Muscle layer of duodenum (tissue), 2 donors: ENCODE measurements around the gene AGPAT3.

Experiments
- H3K27ac ChIP-seq: one replicate; pipeline ENCODE4 v1.7.0; 2013; ENCODE audit warnings: mild to moderate bottlenecking, low read length
- H3K27me3 ChIP-seq: one replicate; pipeline ENCODE4 v1.7.0; 2013; ENCODE audit warnings: low read depth, mild to moderate bottlenecking, control low read depth, low read length
- H3K36me3 ChIP-seq, 2 donors: one replicate each; pipeline ENCODE4 v1.7.0; 2013; ENCODE audit warnings: low read length in 2 of 2, control low read depth in 1 of 2, mild to moderate bottlenecking in 1 of 2; ENCODE audit not compliant: insufficient read depth in 2 of 2, control insufficient read depth in 1 of 2
- H3K4me1 ChIP-seq, 2 donors: one replicate each; pipeline ENCODE4 v1.7.0; 2013; ENCODE audit warnings: low read length in 2 of 2, mild to moderate bottlenecking in 2 of 2, control low read depth in 1 of 2, moderate library complexity in 1 of 2; ENCODE audit not compliant: insufficient read depth in 2 of 2, control insufficient read depth in 1 of 2
- H3K4me3 ChIP-seq, 2 donors: one replicate each; pipeline ENCODE4 v1.7.0; 2013; ENCODE audit warnings: low read length in 2 of 2, low read depth in 1 of 2, mild to moderate bottlenecking in 1 of 2
- H3K9me3 ChIP-seq, 2 donors: one replicate each; pipeline ENCODE4 v1.7.0; 2013; ENCODE audit warnings: low read length in 2 of 2, control low read depth in 1 of 2, mild to moderate bottlenecking in 1 of 2; ENCODE audit not compliant: control insufficient read depth in 1 of 2
- donor health status: healthy.

The AGPAT3 gene

GRCh38 chr21:43956019-43956669 lies 91.1 kb downstream of the AGPAT3 start:
- H3K4me1 ChIP-seq = peaks cover 0 to 4% of the 10 kb centered on the region in 2 donors
- H3K36me3 ChIP-seq = peaks cover 6 to 10% of the 10 kb centered on the region in 2 donors
- no peak overlapping the region for H3K4me3 ChIP-seq
- no peak overlapping the region for H3K27ac ChIP-seq
- no peaks in the 10 kb centered on the region for H3K9me3 ChIP-seq
- H3K27me3 ChIP-seq = no peaks in the 10 kb centered on the region

DNA sequence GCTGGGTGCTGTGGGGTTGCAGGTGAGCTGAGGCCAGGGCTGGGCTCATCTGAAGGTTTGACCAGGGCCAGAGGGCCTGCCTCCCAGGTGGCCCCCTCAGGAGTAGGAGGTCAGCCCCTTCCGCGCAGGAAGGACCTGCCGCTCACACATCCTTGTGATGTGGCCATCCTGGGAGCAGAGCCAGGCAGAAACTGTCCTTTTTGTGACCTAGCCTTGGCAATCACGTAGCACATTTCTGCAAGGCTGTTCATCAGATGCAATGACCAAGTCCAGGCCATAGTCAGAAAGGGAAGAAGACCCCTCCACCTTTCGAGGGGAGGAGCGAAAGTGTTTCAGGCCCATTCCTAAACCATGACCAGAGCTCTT lies 91.6 kb downstream of the AGPAT3 start:
- Histone ChIP-seq H3K4me3 (no peak overlapping the region), H3K4me1 (peaks cover 0 to 4% of the 10 kb centered on the region in 2 donors), H3K27me3 (no peaks in the 10 kb centered on the region), H3K9me3 (no peaks in the 10 kb centered on the region), H3K36me3 (peaks cover 7 to 13% of the 10 kb centered on the region in 2 donors), H3K27ac (no peak overlapping the region)

- Histone ChIP-seq H3K27ac (no peak overlapping the region), H3K36me3 (peaks cover 7 to 13% of the 10 kb centered on the region in 2 donors), H3K9me3 (no peaks in the 10 kb centered on the region), H3K4me3 (no peak overlapping the region), H3K27me3 (no peaks in the 10 kb centered on the region), H3K4me1 (peaks cover 0 to 4% of the 10 kb centered on the region in 2 donors)
These were observed 92.1 kb downstream of the AGPAT3 start for GRCh38 chr21:43957128-43957571.

- Histone ChIP-seq H3K9me3 (no peaks in the 10 kb centered on the region), H3K27me3 (no peaks in the 10 kb centered on the region), H3K4me1 (peaks cover 0 to 4% of the 10 kb centered on the region in 2 donors), H3K36me3 (peaks cover 7 to 13% of the 10 kb centered on the region in 2 donors), H3K4me3 (no peak overlapping the region), H3K27ac (no peak overlapping the region)
These were observed 92.8 kb downstream of the AGPAT3 start for GRCh38 chr21:43957611-43958362.

- Histone ChIP-seq H3K9me3 (no peaks in the 10 kb centered on the region), H3K27ac (no peak overlapping the region)
These were observed 93.5 kb downstream of the AGPAT3 start for GRCh38 chr21:43958364-43959158.

DNA sequence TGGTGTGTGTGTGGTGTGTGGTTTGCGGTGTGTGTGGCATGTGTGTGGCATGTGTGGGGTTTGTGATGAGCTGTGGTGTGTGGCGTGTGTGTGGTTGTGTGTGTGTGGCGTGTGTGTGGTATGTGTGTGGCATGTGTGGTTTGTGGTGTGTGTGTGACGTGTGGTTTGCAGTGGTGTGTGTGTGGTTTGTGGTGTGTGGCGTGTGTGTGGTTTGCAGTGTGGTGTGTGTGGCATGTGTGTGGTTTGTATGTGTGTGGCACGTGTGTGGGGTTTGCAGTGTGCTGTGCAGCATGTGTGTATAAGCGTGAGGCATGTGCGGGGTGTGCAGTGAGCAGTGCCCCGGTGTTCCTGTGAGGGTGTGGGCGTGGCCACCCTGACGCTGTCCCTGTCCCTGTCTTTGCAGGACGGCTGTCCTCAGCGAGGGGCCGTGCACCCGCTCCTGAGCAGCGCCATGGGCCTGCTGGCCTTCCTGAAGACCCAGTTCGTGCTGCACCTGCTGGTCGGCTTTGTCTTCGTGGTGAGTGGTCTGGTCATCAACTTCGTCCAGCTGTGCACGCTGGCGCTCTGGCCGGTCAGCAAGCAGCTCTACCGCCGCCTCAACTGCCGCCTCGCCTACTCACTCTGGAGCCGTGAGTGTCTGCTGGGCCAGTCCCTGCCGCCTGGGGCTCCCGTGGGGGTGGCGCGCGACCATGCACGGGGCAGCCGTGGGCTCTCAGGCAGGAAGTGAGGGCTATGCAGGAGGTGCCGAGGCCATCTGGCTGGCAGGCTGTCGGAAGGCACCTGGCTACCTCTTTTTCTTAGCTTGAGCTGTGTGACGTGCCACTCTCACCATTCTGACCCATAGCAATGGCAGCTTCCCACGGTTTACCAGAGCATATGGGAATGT lies 94.5 kb downstream of the AGPAT3 start:
- H3K36me3 ChIP-seq = peaks cover 7 to 18% of the 10 kb centered on the region in 2 donors
- no peaks in the 10 kb centered on the region for H3K9me3 ChIP-seq
- H3K27me3 ChIP-seq = no peaks in the 10 kb centered on the region
- H3K27ac ChIP-seq = no peak overlapping the region
- H3K4me3 ChIP-seq = no peak overlapping the region
- no peaks in the 10 kb centered on the region for H3K4me1 ChIP-seq

More at GRCh38 chr21:43958364-43959158, 93.5 kb downstream of the AGPAT3 start:
- Histone ChIP-seq H3K4me1 (peaks cover 0 to under 1% of the 10 kb centered on the region in 2 donors), H3K36me3 (peaks cover 7 to 18% of the 10 kb centered on the region in 2 donors), H3K27me3 (no peaks in the 10 kb centered on the region), H3K4me3 (no peak overlapping the region)

GRCh38 chr21:43961382-43961909 lies 96.4 kb downstream of the AGPAT3 start:
- Histone ChIP-seq H3K4me3 (no peak overlapping the region), H3K9me3 (no peaks in the 10 kb centered on the region), H3K4me1 (no peaks in the 10 kb centered on the region), H3K27ac (no peak overlapping the region), H3K27me3 (no peaks in the 10 kb centered on the region), H3K36me3 (peaks cover 7 to 19% of the 10 kb centered on the region in 2 donors)

- Histone ChIP-seq H3K36me3 (peaks cover 14 to 45% of the 10 kb centered on the region in 2 donors), H3K4me3 (no peak overlapping the region), H3K4me1 (no peaks in the 10 kb centered on the region), H3K27me3 (no peaks in the 10 kb centered on the region), H3K9me3 (no peaks in the 10 kb centered on the region), H3K27ac (no peak overlapping the region)
These were observed 101.0 kb downstream of the AGPAT3 start for GRCh38 chr21:43965911-43966585.

DNA sequence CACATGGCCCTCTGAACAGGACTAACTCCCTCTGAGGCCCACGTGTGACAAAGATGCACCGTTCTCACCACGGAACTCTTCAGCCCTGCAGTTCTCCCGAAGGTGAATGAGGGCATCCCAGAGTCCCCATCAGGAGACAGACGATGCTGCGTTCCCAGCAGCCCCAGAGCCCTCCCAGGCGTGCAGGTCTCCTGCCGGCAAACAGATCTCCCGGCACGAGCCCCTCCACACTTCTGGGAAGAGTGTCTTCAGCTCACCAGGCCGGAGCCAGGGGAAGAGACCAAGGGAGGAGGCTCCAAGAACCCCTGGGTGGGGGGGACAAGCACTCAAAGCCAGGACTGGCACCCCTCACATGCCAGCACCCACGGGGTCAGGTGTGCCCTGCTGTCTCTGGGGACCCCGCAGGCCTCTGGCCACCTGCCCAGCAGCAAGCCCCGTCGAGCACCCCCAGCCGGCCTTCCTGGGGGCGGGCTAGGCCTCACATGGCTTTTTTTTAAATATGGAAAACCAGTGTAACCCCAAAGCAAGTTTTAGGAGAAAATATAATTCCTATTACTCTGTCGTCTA lies 102.0 kb downstream of the AGPAT3 start:
- Histone ChIP-seq H3K36me3 (peaks cover 18 to 50% of the 10 kb centered on the region in 2 donors), H3K27me3 (no peaks in the 10 kb centered on the region), H3K27ac (no peak overlapping the region), H3K9me3 (no peaks in the 10 kb centered on the region), H3K4me1 (no peaks in the 10 kb centered on the region), H3K4me3 (no peak overlapping the region)

DNA sequence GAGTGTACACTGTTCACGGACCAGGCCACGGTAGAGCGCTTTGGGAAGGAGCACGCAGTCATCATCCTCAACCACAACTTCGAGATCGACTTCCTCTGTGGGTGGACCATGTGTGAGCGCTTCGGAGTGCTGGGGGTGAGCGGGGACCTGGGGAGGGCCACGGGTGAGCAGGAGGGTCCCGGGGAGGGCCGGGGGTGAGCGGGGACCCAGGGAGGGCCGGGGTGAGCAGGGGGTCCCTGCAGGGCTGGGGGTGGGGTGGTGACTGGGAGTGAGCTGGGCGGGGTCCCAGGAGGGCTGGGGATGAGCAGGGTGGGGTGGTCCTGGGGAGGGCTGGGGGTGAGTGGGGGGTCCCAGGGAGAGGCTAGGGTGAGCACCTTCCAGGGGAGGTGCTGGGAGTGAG lies 103.0 kb downstream of the AGPAT3 start:
- no peaks in the 10 kb centered on the region for H3K27me3 ChIP-seq
- no peak overlapping the region for H3K27ac ChIP-seq
- H3K9me3 ChIP-seq = no peaks in the 10 kb centered on the region
- no peak overlapping the region for H3K4me3 ChIP-seq
- peaks cover 18 to 50% of the 10 kb centered on the region in 2 donors for H3K36me3 ChIP-seq
- no peaks in the 10 kb centered on the region for H3K4me1 ChIP-seq
